C4-2B (cell line): ENCODE measurements around the gene KRTAP10-3.

Experiments used
- CTCF ChIP-seq: fragments of 450-650 bp; conservative IDR thresholded peaks from 2 replicates; pipeline ENCODE4 v1.5.1; 2017; ENCODE audit warnings: mild to moderate bottlenecking
- ZFX ChIP-seq: fragments of 450-650 bp; IDR thresholded peaks from 2 replicates; pipeline ENCODE4 v1.6.1; 2017

GRCh38 chr21:44529011-44529421 lies 29.6 kb downstream of the KRTAP10-3 start:
- TF ChIP-seq CTCF (no peak), ZFX (no peak)
